HCT116 (cell line): Measurements from ENCODE around the gene IQSEC3.

ENCODE experiments used
- EZH2 ChIP-seq: fragments of 200-600 bp; sonication (generic); IDR thresholded peaks from 2 replicates; pipeline ENCODE4 v1.6.1; 2017; ENCODE audit warnings: antibody characterized with exemption, mixed run types
- POLR2A ChIP-seq: IDR thresholded peaks from 2 replicates; pipeline ENCODE4 v1.7.0; 2011; ENCODE audit warnings: borderline replicate concordance; ENCODE audit not compliant: insufficient read depth, insufficient read length; ENCODE audit errors: extremely low read depth
- RAD21 ChIP-seq: IDR thresholded peaks from 2 replicates; pipeline ENCODE4 v1.6.1; 2012; ENCODE audit warnings: low read depth, mild to moderate bottlenecking
- YY1 ChIP-seq: IDR thresholded peaks from 2 replicates; pipeline ENCODE4 v1.6.1; 2011; ENCODE audit warnings: low read length, low read depth, moderate library complexity, mild to moderate bottlenecking; ENCODE audit not compliant: insufficient replicate concordance; ENCODE audit errors: extremely low read depth
- ZNF274 ChIP-seq: fragments of 200-500 bp; sonication (Bioruptor generic); IDR thresholded peaks from 2 replicates; pipeline ENCODE4 v1.6.1; 2014; ENCODE audit warnings: mild to moderate bottlenecking, low read depth, low read length, inconsistent platforms
- TF ChIP-seq, protein P1 (sequence below), 3 experiments: fragments of 200-600 bp in 1 of 3; sonication (generic) in 1 of 3; IDR thresholded peaks in 2 of 3; conservative IDR thresholded peaks in 1 of 3; 2 replicates each; pipeline ENCODE4 v1.5.1; 2012 to 2017; ENCODE audit warnings: low read depth in 2 of 3, low read length in 2 of 3, antibody characterized with exemption in 1 of 3, borderline replicate concordance in 1 of 3, control low read depth in 1 of 3, mild to moderate bottlenecking in 1 of 3, mixed read lengths in 1 of 3, mixed run types in 1 of 3, moderate library complexity in 1 of 3; ENCODE audit not compliant: insufficient read depth in 1 of 3

DNA sequence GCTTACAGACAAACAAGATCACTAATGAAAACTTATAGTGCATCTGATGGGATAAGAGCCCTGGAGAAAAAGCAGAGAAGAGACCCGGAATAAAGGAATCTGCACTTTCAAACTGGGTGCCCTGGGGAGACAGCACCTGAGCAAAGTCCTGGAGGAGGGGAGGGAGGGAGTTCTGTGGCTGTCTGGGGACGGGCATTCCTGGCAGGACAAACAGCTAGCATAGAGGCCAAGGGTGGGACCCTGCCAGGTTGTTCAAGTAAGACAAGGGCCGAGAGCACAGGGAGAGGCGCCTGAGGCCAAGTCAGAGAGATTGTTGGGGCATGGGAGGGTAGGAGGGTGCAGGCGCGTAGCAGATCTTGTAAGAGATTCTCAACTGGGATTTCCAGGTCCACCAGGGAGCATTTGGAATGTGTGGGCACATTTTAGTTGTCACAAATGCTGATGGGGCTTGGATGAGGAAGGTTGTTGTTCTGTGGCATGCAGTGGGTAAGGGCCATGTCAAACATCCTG, 14.2 kb downstream of the IQSEC3 start:
- no peak for TF ChIP-seq ZNF274
- no peak for TF ChIP-seq EZH2
- TF ChIP-seq POLR2A, result no peak
- no peak for TF ChIP-seq YY1
- TF ChIP-seq, protein P1, sequence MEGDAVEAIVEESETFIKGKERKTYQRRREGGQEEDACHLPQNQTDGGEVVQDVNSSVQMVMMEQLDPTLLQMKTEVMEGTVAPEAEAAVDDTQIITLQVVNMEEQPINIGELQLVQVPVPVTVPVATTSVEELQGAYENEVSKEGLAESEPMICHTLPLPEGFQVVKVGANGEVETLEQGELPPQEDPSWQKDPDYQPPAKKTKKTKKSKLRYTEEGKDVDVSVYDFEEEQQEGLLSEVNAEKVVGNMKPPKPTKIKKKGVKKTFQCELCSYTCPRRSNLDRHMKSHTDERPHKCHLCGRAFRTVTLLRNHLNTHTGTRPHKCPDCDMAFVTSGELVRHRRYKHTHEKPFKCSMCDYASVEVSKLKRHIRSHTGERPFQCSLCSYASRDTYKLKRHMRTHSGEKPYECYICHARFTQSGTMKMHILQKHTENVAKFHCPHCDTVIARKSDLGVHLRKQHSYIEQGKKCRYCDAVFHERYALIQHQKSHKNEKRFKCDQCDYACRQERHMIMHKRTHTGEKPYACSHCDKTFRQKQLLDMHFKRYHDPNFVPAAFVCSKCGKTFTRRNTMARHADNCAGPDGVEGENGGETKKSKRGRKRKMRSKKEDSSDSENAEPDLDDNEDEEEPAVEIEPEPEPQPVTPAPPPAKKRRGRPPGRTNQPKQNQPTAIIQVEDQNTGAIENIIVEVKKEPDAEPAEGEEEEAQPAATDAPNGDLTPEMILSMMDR (IDR thresholded peaks at IDR 0.05 in 2 of 3, conservative IDR thresholded peaks at IDR 0.05 in 1 of 3; ENCODE audit: borderline replicate concordance in 1 of 3, insufficient read depth in 1 of 3, low read depth in 2 of 3, low read length in 2 of 3), result no peak
- TF ChIP-seq RAD21, result no peak
